HCEC 1CT (cell line): ENCODE measurements around the gene KRTAP16-1.

Experiments
- DNase-seq: peaks from one replicate; pipeline ENCODE4 v3.0.0-alpha.2; 2017

KRTAP16-1 gene

GRCh38 chr17:41328207-41328606 is 19.1 kb upstream of the KRTAP16-1 start:
- no peak for DNase-seq

DNA sequence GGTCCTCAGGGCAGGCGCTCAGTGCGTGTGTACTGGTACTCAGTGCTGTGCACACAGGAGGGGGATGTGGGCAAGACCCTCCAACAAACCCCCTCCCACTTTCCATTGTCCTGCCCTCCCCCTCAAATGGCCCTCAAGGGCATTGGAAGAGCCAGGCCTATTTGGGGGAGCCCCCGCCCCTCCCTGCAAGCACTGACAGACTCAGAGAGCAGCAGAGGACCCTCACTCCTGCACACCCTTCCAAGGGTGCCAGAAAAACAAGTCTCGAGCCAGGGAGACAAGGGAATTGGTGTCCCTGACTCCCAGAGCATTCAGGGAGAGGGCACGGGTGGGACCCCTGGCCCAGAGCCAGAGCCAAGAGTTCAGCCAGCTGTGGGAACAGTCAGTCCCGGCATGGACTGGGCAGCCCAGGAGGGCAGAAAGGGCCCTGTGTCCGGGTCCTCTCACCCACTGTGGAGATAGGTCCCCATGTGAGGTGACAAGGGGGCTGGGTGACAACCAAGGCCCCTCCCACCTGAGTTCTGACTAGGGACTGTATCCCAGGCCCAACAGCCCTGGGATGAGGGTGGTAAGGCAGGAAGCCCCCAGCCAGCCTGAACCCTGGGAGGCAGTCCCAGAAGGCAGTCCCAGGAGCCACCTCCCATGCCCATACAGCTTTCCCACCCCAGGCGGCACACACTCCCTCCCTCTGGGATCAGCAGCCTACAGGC is 18.5 kb upstream of the KRTAP16-1 start:
- DNase-seq: no peak

DNA sequence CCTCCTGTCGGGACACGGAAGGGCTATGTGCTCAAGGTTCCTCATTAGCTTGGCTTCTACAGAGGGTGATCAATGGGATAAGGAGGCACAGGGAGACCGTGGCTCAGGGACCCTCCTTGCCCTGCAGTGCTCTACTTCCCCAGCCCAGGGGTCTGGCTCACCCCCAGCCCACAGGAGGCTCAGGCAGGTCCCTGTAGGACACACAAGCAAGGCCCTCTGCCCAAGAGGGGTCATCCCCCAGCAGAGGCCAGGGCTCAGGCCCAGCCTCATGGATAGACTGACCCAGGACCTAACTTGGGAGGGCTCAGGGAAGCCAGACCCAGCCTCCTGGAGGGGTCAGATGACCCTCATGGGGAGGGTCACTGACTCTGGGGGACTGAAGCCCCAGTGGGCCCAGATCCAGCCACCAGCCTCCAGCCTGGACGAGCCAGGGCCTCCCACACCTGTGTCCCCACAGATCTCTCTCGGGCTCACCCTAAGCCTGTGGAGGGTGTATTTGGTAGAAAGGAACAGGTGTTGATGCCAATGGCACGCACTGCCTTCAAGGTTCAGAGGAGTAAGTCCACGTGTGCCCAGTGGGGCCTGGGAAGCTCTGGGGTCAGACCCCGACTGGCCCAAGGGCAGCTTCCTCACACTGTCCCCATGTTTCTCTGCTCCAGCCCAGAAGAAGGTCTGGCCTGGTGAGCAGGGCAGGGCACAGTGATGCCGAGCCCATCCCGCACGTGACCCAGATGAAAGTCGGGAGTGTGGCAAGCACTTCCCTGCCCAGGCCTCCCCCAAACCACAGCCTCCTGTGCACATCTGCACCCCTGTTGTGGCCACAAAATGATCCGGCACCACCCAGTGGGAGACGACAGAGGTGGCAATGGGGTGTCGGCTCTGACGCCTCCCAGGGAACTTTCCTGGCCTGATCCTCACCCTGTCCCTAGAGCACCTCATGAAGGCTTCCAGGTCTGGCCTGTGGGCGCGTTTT is 17.4 kb upstream of the KRTAP16-1 start:
- no peak for DNase-seq

GRCh38 chr17:41325611-41326010 is 16.5 kb upstream of the KRTAP16-1 start:
- no peak for DNase-seq

DNA sequence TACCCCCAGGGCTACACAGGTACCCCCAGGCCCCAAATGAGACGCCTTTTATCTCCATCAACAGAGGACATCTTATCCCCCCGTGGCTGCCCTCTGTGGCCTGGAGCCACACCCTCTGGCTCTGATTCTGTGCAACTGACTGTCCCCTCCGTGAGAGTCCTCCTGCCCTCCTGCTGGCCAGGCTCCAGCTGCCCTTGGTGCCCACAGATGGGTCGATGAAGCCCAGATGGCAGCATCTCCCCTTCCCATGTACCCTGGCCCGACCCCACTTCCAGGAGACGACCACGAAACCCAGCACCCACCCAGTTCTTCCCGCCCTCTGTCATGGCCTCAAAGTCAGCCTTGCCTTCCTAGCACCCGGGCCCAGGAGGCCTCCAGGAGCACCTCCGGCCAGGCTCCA is 16.0 kb upstream of the KRTAP16-1 start:
- no peak for DNase-seq

- peak; percentile 9 for DNase-seq
Measured at GRCh38 chr17:41324180-41325075, 15.3 kb upstream of the KRTAP16-1 start.

DNA sequence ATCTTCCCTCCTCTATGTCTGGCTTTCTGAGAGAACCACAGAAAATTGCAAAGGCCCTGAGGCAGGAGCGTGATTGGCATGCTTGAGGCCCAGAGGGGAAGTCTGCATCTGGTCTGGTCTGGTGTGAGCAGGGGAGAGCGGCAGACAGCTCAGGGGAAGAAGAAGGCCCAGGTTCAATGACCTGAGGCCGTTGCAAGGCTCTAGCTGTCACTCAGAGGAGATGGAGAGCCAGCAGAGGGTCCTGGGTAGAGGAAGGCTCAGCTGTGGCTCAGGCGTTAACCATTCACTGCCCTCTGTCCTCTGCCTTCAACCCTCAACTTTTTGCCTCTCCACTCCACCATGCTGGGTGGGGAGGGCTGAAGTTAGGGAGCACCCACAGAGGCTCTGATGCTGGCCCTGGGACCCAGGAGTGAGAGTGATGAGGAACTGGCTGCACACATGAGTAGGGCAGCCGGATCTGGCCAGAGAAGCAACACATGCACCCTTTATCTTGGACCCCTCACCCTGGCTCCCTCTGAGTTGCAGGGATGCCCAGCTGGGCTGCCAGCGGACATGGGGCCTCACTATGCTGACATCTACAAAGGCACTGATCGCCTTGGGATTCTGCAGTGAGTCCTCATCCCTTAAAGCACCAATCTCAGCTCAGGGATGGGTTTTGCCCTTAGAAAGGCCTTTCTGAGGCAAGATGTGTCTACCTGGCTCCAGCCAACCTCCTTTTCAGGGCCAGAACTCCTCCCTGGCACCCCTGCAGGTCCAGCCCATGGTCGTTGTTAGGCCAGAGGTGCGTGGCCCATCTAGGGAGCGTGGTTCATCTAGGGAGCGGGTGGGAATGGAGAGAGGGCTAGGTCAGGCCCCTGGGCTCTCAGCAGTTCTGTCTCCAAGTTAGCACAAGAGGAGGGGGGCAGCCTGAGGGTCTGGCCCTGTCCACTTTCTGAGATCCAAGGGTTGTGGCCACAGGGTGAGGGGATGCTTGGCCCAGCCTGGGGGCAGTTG is 14.1 kb upstream of the KRTAP16-1 start:
- no peak for DNase-seq

- DNase-seq: peak; percentile 73
Measured at GRCh38 chr17:41322094-41322902, 13.2 kb upstream of the KRTAP16-1 start.

DNA sequence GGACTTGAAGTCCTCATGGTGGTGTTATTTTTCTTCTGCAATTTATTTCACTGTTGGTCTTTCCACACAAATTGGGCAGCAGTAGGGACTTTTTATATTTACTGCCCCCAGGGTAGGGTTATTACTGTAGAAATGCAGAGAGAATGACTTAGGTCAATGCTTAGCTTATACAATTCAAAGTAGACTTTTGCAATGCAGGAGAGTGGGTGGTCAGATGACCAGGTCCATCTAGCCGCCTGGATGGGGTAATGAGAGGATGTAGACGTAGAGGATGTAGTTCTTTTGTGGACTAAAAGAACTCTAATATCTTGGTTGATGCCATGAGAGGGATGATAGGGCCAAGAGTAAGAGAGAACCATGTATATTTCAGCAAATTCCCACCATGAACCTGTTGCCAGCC is 9.1 kb upstream of the KRTAP16-1 start:
- no peak for DNase-seq

DNA sequence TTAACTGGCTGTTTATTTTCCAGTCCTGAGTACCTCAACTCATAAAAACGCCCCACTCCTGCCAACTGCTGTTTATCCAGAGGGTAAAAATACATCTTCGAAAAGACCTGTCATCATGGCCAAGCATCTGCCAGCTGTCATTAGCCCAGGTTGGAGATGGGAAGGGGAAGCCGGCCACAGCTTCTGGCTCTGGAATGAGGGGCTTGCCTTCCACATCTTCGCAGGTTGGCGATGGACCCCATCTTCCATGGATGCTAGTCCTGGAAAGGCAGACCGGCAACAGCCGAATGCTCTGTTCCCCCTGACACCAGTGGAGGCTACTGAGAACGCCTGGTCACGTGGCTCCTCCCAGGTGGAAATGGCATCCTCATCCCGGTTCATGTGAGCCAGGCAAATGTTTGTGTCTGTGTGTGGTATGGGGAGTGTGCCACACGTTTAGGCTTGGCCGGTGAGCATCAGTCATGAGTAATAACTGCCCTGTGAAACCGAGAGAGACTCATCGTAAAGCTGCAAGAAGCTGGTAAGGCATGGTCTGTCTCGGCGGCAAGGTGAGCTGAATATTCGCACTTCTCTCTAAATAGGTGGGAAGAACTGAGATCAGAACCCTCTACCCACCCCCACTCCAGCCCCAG is 6.8 kb upstream of the KRTAP16-1 start:
- DNase-seq: no peak

DNA sequence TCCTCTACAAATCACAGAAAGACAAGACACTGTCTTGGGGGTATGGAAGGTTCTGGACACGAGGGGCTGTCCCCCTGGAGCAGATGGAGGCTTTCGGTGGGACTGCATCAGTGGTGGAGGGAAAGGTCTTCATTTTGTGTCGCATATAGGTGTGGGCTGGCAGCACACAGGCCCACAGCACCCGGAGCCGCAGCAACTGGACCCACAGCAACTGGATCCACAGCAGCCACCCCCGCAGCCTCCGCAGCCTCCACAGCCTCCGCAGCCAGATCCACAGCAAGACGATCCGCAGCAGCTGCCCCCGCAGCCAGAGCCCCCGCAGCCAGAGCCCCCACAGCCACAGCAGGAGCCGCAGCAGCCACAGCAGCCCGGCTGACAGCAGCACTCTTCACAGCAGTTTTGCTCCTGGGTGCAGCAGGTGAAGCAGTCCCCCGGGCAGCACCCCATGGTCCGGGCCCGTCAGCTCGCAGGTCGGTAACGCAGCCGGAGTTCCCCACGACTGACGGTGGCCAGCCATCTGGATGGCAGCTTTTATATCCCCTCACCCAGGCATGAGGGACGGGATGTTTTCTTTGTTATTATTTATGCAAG is 6.2 kb upstream of the KRTAP16-1 start, which contains the start of gene KRTAP17-1:
TSS of gene KRTAP17-1 (minus strand) at position 507 of the 591 bp plus-strand sequence. CDS start at position 447, 60 bp downstream.
- DNase-seq: no peak

GRCh38 chr17:41311111-41311510 is 2.0 kb upstream of the KRTAP16-1 start:
- DNase-seq: no peak

GRCh38 chr17:41308251-41308917 is 725 bp downstream of the KRTAP16-1 start:
- no peak for DNase-seq

DNA sequence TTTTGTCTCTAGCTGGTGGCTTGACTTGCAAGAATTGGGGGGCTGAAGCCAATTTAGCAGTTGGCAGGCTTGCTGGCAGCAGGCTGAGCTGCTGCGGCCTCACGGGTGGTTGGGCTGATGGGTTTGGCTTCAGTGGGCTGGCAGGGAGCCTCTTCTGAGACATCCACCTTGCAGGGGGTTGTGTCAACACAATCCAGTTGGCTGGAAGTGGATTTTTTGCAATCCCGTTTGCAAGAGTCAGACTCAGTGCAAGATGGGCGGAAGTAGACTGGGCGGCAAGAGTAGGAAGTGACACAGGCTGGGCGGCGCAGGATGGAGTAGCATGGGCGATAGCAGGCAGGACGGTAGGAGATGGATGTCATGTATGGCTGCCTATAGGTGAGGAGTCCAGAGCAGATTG is 1.5 kb downstream of the KRTAP16-1 start:
- DNase-seq: no peak

DNA sequence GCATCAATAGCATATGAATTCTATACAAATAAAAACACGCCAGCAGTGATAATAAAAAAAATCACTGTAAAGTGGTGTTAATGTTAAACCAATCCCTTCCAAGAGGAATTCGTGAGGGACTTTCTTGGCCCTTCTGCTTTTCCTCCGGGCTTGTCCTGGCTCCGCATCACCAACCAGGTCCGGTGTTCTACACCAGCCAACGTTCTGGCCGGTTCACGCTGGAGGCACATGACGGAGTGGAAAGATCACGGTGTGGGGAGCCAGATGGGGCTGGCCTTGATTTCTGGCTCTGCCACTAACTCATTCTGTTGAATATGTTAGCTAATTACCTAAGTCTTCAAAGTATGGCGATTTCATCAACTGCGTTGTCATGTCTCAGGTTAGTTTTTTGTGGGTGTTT is 5.0 kb downstream of the KRTAP16-1 start:
- no peak for DNase-seq

DNA sequence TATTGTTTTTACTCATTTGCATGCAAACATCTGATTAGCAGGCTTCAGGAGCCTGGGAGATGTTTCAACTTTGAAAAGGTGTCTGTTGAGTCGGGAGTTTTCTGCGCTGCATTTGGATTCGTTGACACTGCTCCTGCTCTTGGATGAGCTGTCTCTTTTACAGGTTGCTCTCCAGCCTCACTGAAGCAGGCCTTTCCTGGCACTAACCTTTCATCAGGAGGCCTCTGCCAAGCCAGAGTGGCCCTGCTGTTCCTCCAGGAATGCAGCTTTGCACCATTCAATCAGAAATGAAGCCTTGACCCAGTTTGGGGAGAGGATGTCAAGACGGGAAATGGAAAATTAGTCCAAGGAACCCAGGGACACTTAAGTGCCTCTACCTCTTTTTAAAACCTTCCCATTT is 6.1 kb downstream of the KRTAP16-1 start:
- no peak for DNase-seq

DNA sequence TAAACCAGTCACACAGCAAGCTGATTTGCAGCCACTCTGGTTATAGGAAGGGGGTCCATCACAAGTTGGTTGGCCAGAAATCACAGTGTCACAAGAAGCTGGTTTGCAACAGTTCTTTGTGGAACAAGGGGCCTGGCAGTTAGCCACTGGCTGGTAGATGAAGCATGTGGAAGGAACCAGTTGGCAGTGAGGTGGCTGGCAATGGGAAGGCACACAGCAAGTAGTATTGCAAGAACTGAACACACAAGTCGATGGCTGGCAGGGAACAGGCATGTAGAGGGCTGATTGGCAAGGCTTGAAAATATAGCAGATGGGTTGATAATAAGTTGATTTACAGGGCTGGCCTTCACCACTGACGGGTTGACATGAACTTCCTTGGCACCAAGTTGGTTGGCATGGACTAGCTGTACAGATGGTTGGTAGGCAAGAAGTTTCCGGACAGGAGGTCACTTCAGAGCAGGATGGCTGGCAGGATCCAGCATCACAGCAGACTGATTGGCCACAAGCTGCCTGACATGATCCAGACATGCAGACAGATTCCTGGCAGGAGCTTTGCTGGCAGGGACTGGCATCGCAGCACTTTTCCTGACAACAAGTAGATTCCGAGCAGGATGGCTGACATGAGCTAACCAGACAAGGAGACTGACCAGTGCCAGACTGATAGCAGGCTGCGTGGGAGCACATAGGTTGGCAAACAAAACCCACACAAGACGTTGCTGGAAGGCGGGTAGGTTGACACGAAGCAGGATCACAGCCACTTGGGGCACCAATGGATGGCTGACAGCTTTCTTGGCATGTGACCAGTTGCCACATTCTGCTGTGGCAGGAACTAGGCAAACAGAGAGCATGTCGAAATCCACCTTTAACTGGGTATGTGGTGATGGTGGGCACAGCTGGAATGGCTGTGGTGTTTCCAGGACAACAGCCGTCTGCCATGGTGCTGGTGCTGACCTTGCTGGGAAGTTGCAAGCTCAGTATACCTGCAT is 6.9 kb downstream of the KRTAP16-1 start, which contains the start of gene KRTAP29-1:
TSS of gene KRTAP29-1 (minus strand) at position 936 of the 986 bp plus-strand sequence. CDS start at position 936, 0 bp downstream.
- DNase-seq: no peak
